ENCODE measurements around the gene FAM222A. TPM values are rescaled to one million over a fixed set of nuclear protein-coding genes. Genes with fewer than 3 reads are reported as not detected.

Gene FAM222A
- polyA plus RNA-seq, 2 of the 4 experiments (the other 2 are of a cell fraction), result 0.98 to 3.2 TPM

DNA sequence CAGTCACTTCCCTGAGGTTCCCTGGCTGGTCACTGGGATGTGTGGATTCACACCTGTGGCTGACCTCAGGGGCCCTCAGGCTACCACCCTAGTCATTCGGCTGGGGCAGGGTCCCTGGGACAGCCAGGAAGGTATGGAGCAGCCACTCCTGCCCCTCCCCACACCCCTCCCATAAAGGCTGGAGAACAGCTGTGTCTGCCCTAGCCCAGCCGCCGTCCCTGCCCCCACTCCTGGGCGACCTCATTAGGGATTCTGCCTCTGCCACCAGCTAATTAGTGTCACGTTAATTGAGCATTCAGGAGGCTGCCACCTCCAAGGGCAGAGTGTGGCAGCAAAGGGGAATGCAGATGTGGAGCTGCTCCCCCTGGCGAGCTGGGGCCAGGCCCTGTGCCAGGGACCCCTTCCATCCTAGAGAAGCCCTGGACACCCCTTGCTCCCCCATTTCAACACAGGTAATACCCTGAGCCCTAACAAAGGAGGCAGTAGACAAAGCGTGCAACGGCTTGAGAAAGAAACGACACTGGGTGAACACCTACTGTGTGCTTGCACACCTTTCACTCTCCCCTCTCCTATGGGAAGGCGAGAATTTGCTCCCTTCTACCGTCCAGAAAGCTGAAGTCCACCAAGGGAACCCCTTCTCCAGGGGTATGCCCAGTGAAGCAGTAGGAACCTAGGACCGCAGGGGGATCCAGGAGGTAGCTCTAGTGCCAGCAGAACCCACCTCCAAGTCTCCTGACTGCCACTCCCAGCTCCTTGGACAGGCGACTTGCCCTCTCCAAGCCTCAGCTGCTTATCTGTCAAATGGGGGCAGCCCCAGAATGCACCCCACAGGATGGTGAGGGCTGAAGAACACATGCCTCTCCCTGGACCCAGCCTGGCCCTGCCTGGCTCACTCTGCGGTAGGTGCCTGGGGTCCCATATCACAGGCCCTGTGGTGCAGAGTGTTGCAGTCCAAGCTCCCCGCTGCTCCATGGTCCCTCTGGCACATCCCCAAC lies 45.1 kb downstream of the FAM222A start:
- no peak overlapping the region for H3K4me2 ChIP-seq
- POLR2A ChIA-PET, result no interaction called here
- no peak overlapping the region for H3K4me3 ChIP-seq
- DNase-seq (ENCODE audit: low read depth in 1 of 2, low spot score in 1 of 2) (no peak), ATAC-seq (no peak), FAIRE-seq (no peak)
- H3K27ac ChIP-seq, result no peak overlapping the region
- peaks cover 11% of the 10 kb centered on the region; the same call in 2 of the 3 replicates for H3K9me3 ChIP-seq
- no peaks in the 10 kb centered on the region for H3K4me1 ChIP-seq
- WGBS (ENCODE audit: missing lambda C conversion rate), result 62% methylated on average over 15 of the region's 15 CpGs
- CTCF ChIA-PET, result interaction anchor here (0.8 to 9.2 kb wide), 6 partner anchors 10 to 331 kb away, joined by 3 to 88 read pairs (median 4); no protein-coding TSS in a partner anchor
- no peak for TF ChIP-seq POLR2AphosphoS2 (conservative IDR thresholded peaks at IDR 0.05; ENCODE audit: low read length)
- TF ChIP-seq ZSCAN20 (CRISPR knock-in tag; IDR thresholded peaks at IDR 0.05), result no peak
- no peak for TF ChIP-seq RCOR1 (IDR thresholded peaks at IDR 0.05; ENCODE audit: low read depth, low read length)
- no peak for TF ChIP-seq CHD4 (IDR thresholded peaks at IDR 0.05; ENCODE audit: borderline replicate concordance)
- no peak for TF ChIP-seq FOSB (CRISPR knock-in tag; IDR thresholded peaks at IDR 0.05)
- no peak for TF ChIP-seq HEYL (CRISPR knock-in tag; IDR thresholded peaks at IDR 0.05)
- TF ChIP-seq HOXA7 (CRISPR knock-in tag; IDR thresholded peaks at IDR 0.05), result no peak
- no peak for TF ChIP-seq JUNB (IDR thresholded peaks at IDR 0.05)

DNA sequence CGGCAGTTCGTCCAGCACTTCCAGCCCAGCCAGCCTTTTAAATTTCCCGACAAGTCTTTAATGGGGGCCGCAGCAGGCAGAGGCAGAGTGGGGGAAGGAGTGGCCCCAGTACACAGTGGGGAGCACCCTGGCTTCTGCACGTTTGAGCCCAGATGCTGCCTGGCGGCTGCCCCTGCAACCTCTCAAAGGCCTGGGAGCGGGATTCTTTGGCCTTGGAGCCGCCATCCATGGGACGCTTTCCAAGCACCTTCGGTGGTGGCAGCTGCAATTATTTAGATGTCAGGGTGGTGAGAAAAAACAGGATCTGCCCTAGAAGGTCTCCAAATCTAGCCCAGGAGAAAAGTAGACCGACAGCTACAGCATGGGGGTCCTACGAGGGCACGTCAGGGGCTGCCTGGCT lies 46.0 kb downstream of the FAM222A start:
- FAIRE-seq (no peak), DNase-seq (ENCODE audit: low read depth in 1 of 2, low spot score in 1 of 2) (no peak), ATAC-seq (no peak)
- Histone ChIP-seq H3K4me3 (no peak overlapping the region), H3K27ac (no peak overlapping the region), H3K4me1 (no peaks in the 10 kb centered on the region), H3K4me2 (no peak overlapping the region), H3K9me3 (peaks cover 11% of the 10 kb centered on the region; the same call in 2 of the 3 replicates)
- POLR2A ChIA-PET, result no interaction called here
- CTCF ChIA-PET, result interaction anchor here (0.8 to 9.2 kb wide), 5 partner anchors 11 to 326 kb away, joined by 3 to 88 read pairs (median 4); no protein-coding TSS in a partner anchor
- 85% methylated on average over 13 of the region's 13 CpGs for WGBS (ENCODE audit: missing lambda C conversion rate)
- TF ChIP-seq SREBF2 (IDR thresholded peaks at IDR 0.05) (no peak), KDM5A (IDR thresholded peaks at IDR 0.05) (no peak), RARB (CRISPR knock-in tag; IDR thresholded peaks at IDR 0.05) (no peak), POLR2A (IDR thresholded peaks at IDR 0.05; ENCODE audit: low read length) (no peak), FOSL2 (IDR thresholded peaks at IDR 0.05) (no peak), FOSL2 (CRISPR knock-in tag; IDR thresholded peaks at IDR 0.05) (no peak), RCOR1 (IDR thresholded peaks at IDR 0.05; ENCODE audit: low read depth, low read length) (no peak), FOSB (CRISPR knock-in tag; IDR thresholded peaks at IDR 0.05) (no peak), CEBPB (IDR thresholded peaks at IDR 0.05) (no peak), PHF8 (IDR thresholded peaks at IDR 0.05; ENCODE audit: borderline replicate concordance, low read depth) (no peak), JUNB (IDR thresholded peaks at IDR 0.05) (no peak), KDM1A (IDR thresholded peaks at IDR 0.05; ENCODE audit: low read depth) (no peak)
- TF ChIP-seq, protein P1, sequence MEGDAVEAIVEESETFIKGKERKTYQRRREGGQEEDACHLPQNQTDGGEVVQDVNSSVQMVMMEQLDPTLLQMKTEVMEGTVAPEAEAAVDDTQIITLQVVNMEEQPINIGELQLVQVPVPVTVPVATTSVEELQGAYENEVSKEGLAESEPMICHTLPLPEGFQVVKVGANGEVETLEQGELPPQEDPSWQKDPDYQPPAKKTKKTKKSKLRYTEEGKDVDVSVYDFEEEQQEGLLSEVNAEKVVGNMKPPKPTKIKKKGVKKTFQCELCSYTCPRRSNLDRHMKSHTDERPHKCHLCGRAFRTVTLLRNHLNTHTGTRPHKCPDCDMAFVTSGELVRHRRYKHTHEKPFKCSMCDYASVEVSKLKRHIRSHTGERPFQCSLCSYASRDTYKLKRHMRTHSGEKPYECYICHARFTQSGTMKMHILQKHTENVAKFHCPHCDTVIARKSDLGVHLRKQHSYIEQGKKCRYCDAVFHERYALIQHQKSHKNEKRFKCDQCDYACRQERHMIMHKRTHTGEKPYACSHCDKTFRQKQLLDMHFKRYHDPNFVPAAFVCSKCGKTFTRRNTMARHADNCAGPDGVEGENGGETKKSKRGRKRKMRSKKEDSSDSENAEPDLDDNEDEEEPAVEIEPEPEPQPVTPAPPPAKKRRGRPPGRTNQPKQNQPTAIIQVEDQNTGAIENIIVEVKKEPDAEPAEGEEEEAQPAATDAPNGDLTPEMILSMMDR (IDR thresholded peaks at IDR 0.05), result no peak
- TF ChIP-seq, protein P2, sequence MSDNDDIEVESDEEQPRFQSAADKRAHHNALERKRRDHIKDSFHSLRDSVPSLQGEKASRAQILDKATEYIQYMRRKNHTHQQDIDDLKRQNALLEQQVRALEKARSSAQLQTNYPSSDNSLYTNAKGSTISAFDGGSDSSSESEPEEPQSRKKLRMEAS (IDR thresholded peaks at IDR 0.05), result no peak
- TF ChIP-seq, protein P3, sequence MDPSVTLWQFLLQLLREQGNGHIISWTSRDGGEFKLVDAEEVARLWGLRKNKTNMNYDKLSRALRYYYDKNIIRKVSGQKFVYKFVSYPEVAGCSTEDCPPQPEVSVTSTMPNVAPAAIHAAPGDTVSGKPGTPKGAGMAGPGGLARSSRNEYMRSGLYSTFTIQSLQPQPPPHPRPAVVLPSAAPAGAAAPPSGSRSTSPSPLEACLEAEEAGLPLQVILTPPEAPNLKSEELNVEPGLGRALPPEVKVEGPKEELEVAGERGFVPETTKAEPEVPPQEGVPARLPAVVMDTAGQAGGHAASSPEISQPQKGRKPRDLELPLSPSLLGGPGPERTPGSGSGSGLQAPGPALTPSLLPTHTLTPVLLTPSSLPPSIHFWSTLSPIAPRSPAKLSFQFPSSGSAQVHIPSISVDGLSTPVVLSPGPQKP (IDR thresholded peaks at IDR 0.05; ENCODE audit: low read depth, low read length), result no peak

Measured in A549 (cell line).